AG04450 (cell line): ENCODE measurements around the gene ADGRD1. TPM values are rescaled to one million over a fixed set of nuclear protein-coding genes. Genes with fewer than 3 reads are reported as not detected.

Experiments
- CTCF ChIA-PET: fragments of 300-600, 350-600 bp; formaldehyde crosslinking; extraction: SDS; loops from one replicate; lab custom pipeline; 2022; ENCODE audit warnings: antibody characterized with exemption, inconsistent platforms; lab: Charles Lee
- POLR2A ChIA-PET: fragments of 350-600 bp; formaldehyde crosslinking; extraction: SDS; loops from one replicate; lab custom pipeline; 2021; ENCODE audit warnings: antibody characterized with exemption, inconsistent platforms; lab: Yijun Ruan, JAX
- DNase-seq: peaks from one replicate; pipeline ENCODE4 v3.0.0-alpha.2; 2011; ENCODE audit warnings: low read depth, low spot score
- H3K27ac ChIP-seq: one replicate; pipeline ENCODE4 v1.5.1; 2012; ENCODE audit warnings: low read depth, low read length, control low read depth
- H3K27me3 ChIP-seq: one replicate; pipeline ENCODE4 v1.6.0; 2012; ENCODE audit warnings: low read length; ENCODE audit not compliant: control insufficient read depth, insufficient read depth
- H3K4me3 ChIP-seq: 2 replicates; pipeline ENCODE4 v1.5.1; 2011; ENCODE audit warnings: mild to moderate bottlenecking, low read depth, low read length, control low read depth
- H3K9me3 ChIP-seq: 2 replicates; pipeline ENCODE4 v1.5.1; 2012; ENCODE audit warnings: low read length; ENCODE audit not compliant: control insufficient read depth, insufficient read depth
- polyA plus RNA-seq: library from polyadenylated mRNA; depleted of rRNA; stranded (reverse); fragments of >200 nt; gene quantifications from 2 replicates; pipeline ENCODE4 v1.2.3, GENCODE V29; 2011
- TF ChIP-seq, protein P1 (sequence below): IDR thresholded peaks from 2 replicates; pipeline ENCODE4 v1.5.1; 2011; ENCODE audit warnings: low read depth, low read length, control low read depth, inconsistent platforms

The ADGRD1 gene
- polyA plus RNA-seq, 1 experiment = 0.05 TPM

DNA sequence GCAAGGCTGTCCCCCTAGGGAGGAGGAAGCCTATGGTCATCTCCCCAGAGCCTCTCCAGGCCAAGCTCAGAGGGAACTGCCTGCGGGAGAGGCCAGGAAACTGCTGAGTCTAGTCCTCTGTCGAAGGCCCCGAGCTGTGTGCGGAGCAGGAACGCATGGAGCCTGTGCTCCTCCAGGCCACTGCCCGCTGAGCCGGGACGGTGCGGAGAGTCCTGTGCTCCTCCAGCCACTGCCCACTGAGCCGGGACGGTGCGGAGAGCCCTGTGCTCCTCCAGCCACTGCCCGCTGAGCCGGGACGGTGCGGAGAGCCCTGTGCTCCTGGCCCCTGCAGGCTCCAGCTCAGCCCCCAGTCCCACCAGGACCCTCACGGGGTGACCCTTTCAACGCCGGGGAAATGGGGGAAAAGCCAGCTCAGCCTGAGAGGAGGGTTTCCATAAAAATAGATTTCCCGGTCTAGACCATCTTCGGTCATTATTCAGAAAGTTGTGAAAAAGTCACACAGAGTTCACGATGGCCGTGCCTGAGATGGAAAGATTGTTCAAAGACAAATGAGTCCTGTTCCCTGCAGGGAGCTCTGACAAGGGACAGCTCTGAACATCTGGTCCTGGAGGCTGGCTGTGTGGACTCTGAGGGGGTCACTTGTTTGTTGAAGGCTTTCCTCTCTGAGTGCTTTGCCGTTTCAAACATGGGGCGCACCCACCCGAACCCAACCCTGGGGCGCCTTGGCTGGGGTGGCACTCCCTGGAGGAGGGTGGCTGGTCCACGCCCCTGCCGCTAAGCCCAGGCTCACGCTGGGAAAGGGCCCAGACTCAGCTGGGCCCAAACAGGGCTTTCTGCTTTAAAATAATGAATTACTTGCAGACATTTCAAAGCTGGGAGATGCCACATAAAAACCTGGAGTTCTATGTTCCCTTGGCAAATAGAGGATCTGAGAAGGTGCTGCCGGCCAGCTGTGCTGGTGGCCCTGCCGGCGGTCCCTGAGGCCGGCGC lies 85.5 kb downstream of the ADGRD1 start:
- H3K27ac ChIP-seq = no peak overlapping the region
- no peaks in the 10 kb centered on the region for H3K27me3 ChIP-seq
- H3K4me3 ChIP-seq = no peak overlapping the region
- ChIA-PET POLR2A (no interaction called here), CTCF (no interaction called here)
- DNase-seq = no peak
- TF ChIP-seq, protein P1, sequence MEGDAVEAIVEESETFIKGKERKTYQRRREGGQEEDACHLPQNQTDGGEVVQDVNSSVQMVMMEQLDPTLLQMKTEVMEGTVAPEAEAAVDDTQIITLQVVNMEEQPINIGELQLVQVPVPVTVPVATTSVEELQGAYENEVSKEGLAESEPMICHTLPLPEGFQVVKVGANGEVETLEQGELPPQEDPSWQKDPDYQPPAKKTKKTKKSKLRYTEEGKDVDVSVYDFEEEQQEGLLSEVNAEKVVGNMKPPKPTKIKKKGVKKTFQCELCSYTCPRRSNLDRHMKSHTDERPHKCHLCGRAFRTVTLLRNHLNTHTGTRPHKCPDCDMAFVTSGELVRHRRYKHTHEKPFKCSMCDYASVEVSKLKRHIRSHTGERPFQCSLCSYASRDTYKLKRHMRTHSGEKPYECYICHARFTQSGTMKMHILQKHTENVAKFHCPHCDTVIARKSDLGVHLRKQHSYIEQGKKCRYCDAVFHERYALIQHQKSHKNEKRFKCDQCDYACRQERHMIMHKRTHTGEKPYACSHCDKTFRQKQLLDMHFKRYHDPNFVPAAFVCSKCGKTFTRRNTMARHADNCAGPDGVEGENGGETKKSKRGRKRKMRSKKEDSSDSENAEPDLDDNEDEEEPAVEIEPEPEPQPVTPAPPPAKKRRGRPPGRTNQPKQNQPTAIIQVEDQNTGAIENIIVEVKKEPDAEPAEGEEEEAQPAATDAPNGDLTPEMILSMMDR = no peak
- H3K9me3 ChIP-seq = peaks cover 89% of the 10 kb centered on the region

GRCh38 chr12:131040491-131040890 lies 86.8 kb downstream of the ADGRD1 start:
- TF ChIP-seq, protein P1 = no peak
- no peak overlapping the region for H3K27ac ChIP-seq
- CTCF ChIA-PET = interaction anchor here (0.5 kb wide), 1 partner anchor 242 kb away, joined by 3 read pairs; no protein-coding TSS in a partner anchor

DNA sequence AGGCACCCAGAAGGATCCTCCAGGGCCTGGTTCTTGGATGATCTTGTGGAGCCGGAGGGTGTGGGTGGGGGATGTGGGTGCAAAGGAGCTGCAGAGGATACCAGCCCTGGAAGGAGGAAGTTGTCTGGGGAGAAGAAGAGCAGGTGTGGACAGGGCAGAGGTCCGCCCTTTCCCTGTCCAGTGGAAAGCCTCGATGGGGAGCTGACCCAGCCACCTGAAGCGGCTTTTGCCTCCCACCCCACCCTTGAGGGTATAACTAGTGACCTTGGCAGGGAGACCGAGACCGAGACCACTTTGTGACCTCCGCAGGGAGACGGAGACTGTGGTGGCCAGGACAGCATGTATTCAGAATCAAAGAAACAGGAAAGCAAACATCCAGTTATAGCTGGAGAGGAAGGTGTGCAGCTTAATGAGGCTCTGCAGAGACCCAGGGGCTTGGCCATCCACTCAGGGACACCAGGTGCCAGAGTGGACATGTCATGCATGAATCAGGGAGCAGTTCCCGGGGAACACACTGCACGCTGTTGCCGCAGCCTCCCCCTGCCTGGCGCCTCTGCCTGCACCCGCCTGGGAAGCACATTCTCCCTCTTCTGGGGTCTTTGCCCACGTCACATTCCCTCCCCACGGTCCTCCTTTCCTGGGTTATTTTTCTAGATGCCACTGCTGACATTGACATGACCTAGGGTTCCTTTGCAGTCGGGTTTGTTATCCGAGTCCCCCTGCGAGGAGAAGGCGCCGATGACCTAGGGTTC lies 87.7 kb downstream of the ADGRD1 start:
- no peak overlapping the region for H3K4me3 ChIP-seq
- ChIA-PET CTCF (no interaction called here), POLR2A (no interaction called here)
- H3K27me3 ChIP-seq = no peaks in the 10 kb centered on the region
- TF ChIP-seq, protein P1 = no peak
- DNase-seq = no peak
- H3K9me3 ChIP-seq = peaks cover 93% of the 10 kb centered on the region
- no peak overlapping the region for H3K27ac ChIP-seq

More at GRCh38 chr12:131040491-131040890, 86.8 kb downstream of the ADGRD1 start:
- H3K9me3 ChIP-seq = peaks cover 89% of the 10 kb centered on the region
- H3K4me3 ChIP-seq = no peak overlapping the region
- DNase-seq = no peak
- POLR2A ChIA-PET = no interaction called here
- H3K27me3 ChIP-seq = no peaks in the 10 kb centered on the region

- Histone ChIP-seq H3K9me3 (peaks cover 93% of the 10 kb centered on the region), H3K27ac (no peak overlapping the region), H3K4me3 (no peak overlapping the region), H3K27me3 (no peaks in the 10 kb centered on the region)
- ChIA-PET CTCF (no interaction called here), POLR2A (no interaction called here)
- TF ChIP-seq, protein P1 = no peak
- no peak for DNase-seq
Measured at GRCh38 chr12:131041968-131042833, 88.5 kb downstream of the ADGRD1 start.
